IMR-90 (cell line): ENCODE measurements around the gene GNAT3. TPM values are rescaled to one million over a fixed set of nuclear protein-coding genes. Genes with fewer than 3 reads are reported as not detected.

Source experiments
- ATAC-seq: fragments of 200-7000 bp; cut with Tn5 transposase; 2 replicates; pipeline ENCODE4 v1.9.1; 2020; ENCODE audit warnings: low read depth, mild to moderate bottlenecking, moderate library complexity
- BruUV-seq: library from RNA; stranded (reverse); fragments of 400-500 nt; replicated peaks from 2 replicates; lab custom pipeline; 2021; lab: Mats Ljungman, UMichigan
- CTCF ChIA-PET: fragments of 300-600 bp; formaldehyde crosslinking; extraction: SDS; loops from one replicate; lab custom pipeline; 2021; ENCODE audit warnings: antibody characterized with exemption; lab: Yijun Ruan, JAX
- POLR2A ChIA-PET: fragments of 300-600 bp; sonication (Branson Sonifier 250); formaldehyde crosslinking; loops from one replicate; lab custom pipeline; 2022; ENCODE audit warnings: antibody characterized with exemption; ENCODE audit not compliant: unreplicated experiment; lab: Charles Lee
- DNase-seq: peaks from one replicate; pipeline ENCODE4 v3.0.0; 2013
- H2AFZ ChIP-seq: replicated peaks from 2 replicates; pipeline ENCODE3; 2013; ENCODE audit warnings: low read length, mild to moderate bottlenecking; ENCODE audit not compliant: poor library complexity
- H2AK5ac ChIP-seq: 2 replicates; pipeline ENCODE4 v1.6.1; 2013; ENCODE audit warnings: low read depth, low read length, inconsistent platforms
- H2AK9ac ChIP-seq: replicated peaks from 2 replicates; pipeline ENCODE3; 2013; ENCODE audit warnings: mild to moderate bottlenecking, low read depth, low read length, moderate library complexity; ENCODE audit not compliant: poor library complexity
- H2BK120ac ChIP-seq: 2 replicates; pipeline ENCODE4 v1.6.1; 2013; ENCODE audit warnings: low read depth, low read length, inconsistent platforms
- H2BK15ac ChIP-seq: 3 replicates; pipeline ENCODE4 v1.6.1; 2013; ENCODE audit warnings: low read depth, low read length, inconsistent platforms
- H2BK20ac ChIP-seq: 2 replicates; pipeline ENCODE4 v1.6.1; 2013; ENCODE audit warnings: low read depth, mild to moderate bottlenecking, inconsistent platforms, low read length, moderate library complexity
- H2BK5ac ChIP-seq: 2 replicates; pipeline ENCODE4 v1.6.1; 2013; ENCODE audit warnings: mild to moderate bottlenecking, low read depth, low read length, inconsistent platforms; ENCODE audit not compliant: poor library complexity, severe bottlenecking
- H3K14ac ChIP-seq: replicated peaks from 2 replicates; pipeline ENCODE4 v1.6.1; 2013; ENCODE audit warnings: low read depth, low read length, inconsistent platforms
- H3K18ac ChIP-seq: 2 replicates; pipeline ENCODE4 v1.6.1; 2013; ENCODE audit warnings: low read depth, low read length, control low read depth
- H3K23ac ChIP-seq: 2 replicates; pipeline ENCODE4 v1.6.1; 2013; ENCODE audit warnings: low read depth, low read length, inconsistent platforms
- H3K27ac ChIP-seq: 2 replicates; pipeline ENCODE4 v1.5.1; 2013; ENCODE audit warnings: mild to moderate bottlenecking, control low read depth, low read length; ENCODE audit not compliant: insufficient read depth
- H3K27me3 ChIP-seq: 2 replicates; pipeline ENCODE4 v1.6.1; 2013; ENCODE audit warnings: low read length; ENCODE audit not compliant: control insufficient read depth, insufficient read depth
- H3K36me3 ChIP-seq: 2 replicates; pipeline ENCODE4 v1.6.1; 2013; ENCODE audit warnings: low read length, mixed read lengths; ENCODE audit not compliant: control insufficient read depth, insufficient read depth
- H3K4ac ChIP-seq: 2 replicates; pipeline ENCODE4 v1.6.1; 2013; ENCODE audit warnings: low read depth, low read length, inconsistent platforms
- H3K4me1 ChIP-seq: 2 replicates; pipeline ENCODE4 v1.6.1; 2013; ENCODE audit warnings: low read length, mixed read lengths; ENCODE audit not compliant: control insufficient read depth, insufficient read depth
- H3K4me2 ChIP-seq: 2 replicates; pipeline ENCODE4 v1.6.1; 2013; ENCODE audit warnings: low read depth, mild to moderate bottlenecking, control low read depth, low read length, moderate library complexity
- H3K4me3 ChIP-seq: 2 replicates; pipeline ENCODE4 v1.5.1; 2013; ENCODE audit warnings: low read depth, mild to moderate bottlenecking, control low read depth, low read length, moderate library complexity; ENCODE audit not compliant: insufficient read depth
- H3K56ac ChIP-seq: 2 replicates; pipeline ENCODE4 v1.6.1; 2013; ENCODE audit warnings: low read length, inconsistent platforms; ENCODE audit not compliant: insufficient read depth; ENCODE audit errors: extremely low read depth
- H3K79me1 ChIP-seq, 2 experiments: 2 replicates each; pipeline ENCODE4 v1.6.1; 2013; ENCODE audit warnings: low read length in 2 of 2, inconsistent platforms in 1 of 2, low read depth in 1 of 2
- H3K9ac ChIP-seq: 2 replicates; pipeline ENCODE4 v1.6.1; 2013; ENCODE audit warnings: low read depth, low read length, control low read depth
- H3K9me1 ChIP-seq: 2 replicates; pipeline ENCODE4 v1.6.1; 2013; ENCODE audit warnings: low read length, inconsistent platforms; ENCODE audit not compliant: insufficient read depth
- H3K9me3 ChIP-seq: 2 replicates; pipeline ENCODE4 v1.6.1; 2013; ENCODE audit warnings: low read length; ENCODE audit not compliant: control insufficient read depth, insufficient read depth
- H4K20me1 ChIP-seq: 2 replicates; pipeline ENCODE4 v1.6.1; 2013; ENCODE audit warnings: low read length, inconsistent platforms; ENCODE audit not compliant: insufficient read depth
- H4K5ac ChIP-seq: 2 replicates; pipeline ENCODE4 v1.6.1; 2013; ENCODE audit warnings: mild to moderate bottlenecking, low read depth, low read length, control low read depth
- H4K8ac ChIP-seq, 2 experiments: 2 replicates each; pipeline ENCODE4 v1.6.1; 2013; ENCODE audit warnings: low read depth in 2 of 2, low read length in 2 of 2, control low read depth in 1 of 2, inconsistent platforms in 1 of 2
- H4K91ac ChIP-seq: 2 replicates; pipeline ENCODE4 v1.6.1; 2013; ENCODE audit warnings: low read depth, low read length, inconsistent platforms; ENCODE audit not compliant: insufficient read depth
- BHLHE40 ChIP-seq: fragments of 150-350 bp; IDR thresholded peaks from 2 replicates; pipeline ENCODE4 v1.6.1; 2016; ENCODE audit warnings: mild to moderate bottlenecking, low read depth, low read length
- CEBPB ChIP-seq: IDR thresholded peaks from 2 replicates; pipeline ENCODE4 v1.6.1; 2012; ENCODE audit warnings: low read depth, low read length, improper control_type of control experiment
- CHD1 ChIP-seq: IDR thresholded peaks from 2 replicates; pipeline ENCODE4 v1.6.1; 2012; ENCODE audit warnings: low read depth, low read length, improper control_type of control experiment
- CTCF ChIP-seq: conservative IDR thresholded peaks from 2 replicates; pipeline ENCODE4 v1.5.1; 2012; ENCODE audit warnings: mild to moderate bottlenecking, low read depth, low read length, improper control_type of control experiment
- ELK1 ChIP-seq: fragments of 150-350 bp; IDR thresholded peaks from 2 replicates; pipeline ENCODE4 v1.6.1; 2016; ENCODE audit warnings: low read depth, mild to moderate bottlenecking, low read length, moderate library complexity, borderline replicate concordance
- FOS ChIP-seq: fragments of 150-350 bp; IDR thresholded peaks from 2 replicates; pipeline ENCODE4 v1.6.1; 2016; ENCODE audit warnings: low read depth, low read length
- MAFK ChIP-seq: IDR thresholded peaks from 2 replicates; pipeline ENCODE4 v1.6.1; 2012; ENCODE audit warnings: low read depth, low read length, improper control_type of control experiment
- MAZ ChIP-seq: IDR thresholded peaks from 2 replicates; pipeline ENCODE4 v1.6.1; 2012; ENCODE audit warnings: low read depth, mild to moderate bottlenecking, low read length, improper control_type of control experiment, moderate library complexity, borderline replicate concordance
- MXI1 ChIP-seq: IDR thresholded peaks from 2 replicates; pipeline ENCODE4 v1.6.1; 2012; ENCODE audit warnings: low read depth, mild to moderate bottlenecking, low read length, moderate library complexity, borderline replicate concordance
- NFE2L2 ChIP-seq: fragments of 150-350 bp; IDR thresholded peaks from 2 replicates; pipeline ENCODE4 v1.6.1; 2016; ENCODE audit warnings: low read depth, mild to moderate bottlenecking, low read length
- POLR2A ChIP-seq: IDR thresholded peaks from 2 replicates; pipeline ENCODE4 v1.6.1; 2012; ENCODE audit warnings: mild to moderate bottlenecking, low read depth, low read length
- RAD21 ChIP-seq: IDR thresholded peaks from 2 replicates; pipeline ENCODE4 v1.6.1; 2012; ENCODE audit warnings: low read length, improper control_type of control experiment
- RCOR1 ChIP-seq: IDR thresholded peaks from 2 replicates; pipeline ENCODE4 v1.6.1; 2012; ENCODE audit warnings: mild to moderate bottlenecking, low read length, improper control_type of control experiment; ENCODE audit not compliant: insufficient replicate concordance
- RFX5 ChIP-seq: IDR thresholded peaks from 2 replicates; pipeline ENCODE4 v1.8.0; 2012; ENCODE audit warnings: low read depth, mild to moderate bottlenecking, low read length, moderate library complexity
- SMC3 ChIP-seq: fragments of 150-350 bp; IDR thresholded peaks from 2 replicates; pipeline ENCODE4 v1.6.1; 2016; ENCODE audit warnings: low read depth, mild to moderate bottlenecking, antibody characterized with exemption, low read length, moderate library complexity
- USF2 ChIP-seq: fragments of 150-350 bp; IDR thresholded peaks from 2 replicates; pipeline ENCODE4 v1.6.1; 2017; ENCODE audit warnings: mild to moderate bottlenecking, antibody characterized with exemption, low read length, low read depth
- WGBS, 2 experiments: methylation state at CpG; one replicate each; pipeline versions ENCODE4 v1.1.5 to v1.1.7; 2013; ENCODE audit warnings: missing lambda C conversion rate in 2 of 2; ENCODE audit not compliant: insufficient read length in 1 of 2; ENCODE audit errors: extremely low coverage in 2 of 2; 5-methylcytosine and 5-hydroxymethylcytosine counted together
- dilution Hi-C: fragments of 300-500 bp; cut with HindIII; formaldehyde crosslinking; loops from one replicate; pipeline ENCODE4 v1.14.3; 2018; ENCODE audit warnings: low sequenced_read_pairs; ENCODE audit not compliant: unreplicated experiment
- in situ Hi-C: fragments of 300-500 bp; cut with MboI; formaldehyde crosslinking; loops from 3 replicates; pipeline ENCODE4 v1.14.3; 2019; ENCODE audit warnings: low sequenced_read_pairs, inconsistent platforms, mixed read lengths
- intact Hi-C: fragments of 100-400 bp; cut with micrococcal nuclease; formaldehyde crosslinking; loops from 2 replicates; pipeline ENCODE4 v1.10.0; 2022
- polyA plus RNA-seq, 3 experiments: library from polyadenylated mRNA; depleted of rRNA; stranded (reverse); fragments of >200 nt; gene quantifications; 2 replicates each; pipeline ENCODE4 v1.2.3, GENCODE V29; 2012; ENCODE audit warnings: low replicate concordance in 1 of 3
- total RNA-seq: library from RNA; depleted of rRNA; stranded (reverse); fragments of >200 nt; gene quantifications from 2 replicates; pipeline ENCODE4 v1.2.3, GENCODE V29; 2012

Gene GNAT3
- total and polyA plus RNA-seq, 2 of the 4 experiments (the other 2 are of a cell fraction): not detected

- no TSS peak for BruUV-seq
- H3K27me3 ChIP-seq: no peaks in the 10 kb centered on the region
- H2AK5ac ChIP-seq: no peak overlapping the region
- POLR2A ChIA-PET: no interaction called here
- no peaks in the 10 kb centered on the region for H3K36me3 ChIP-seq
- H2BK20ac ChIP-seq: no peak overlapping the region
- no peak overlapping the region for H2AFZ ChIP-seq
- H2BK120ac ChIP-seq: no peak overlapping the region
- intact Hi-C loops (no loop called here), dilution Hi-C loops (no loop called here), in situ Hi-C loops (no loop called here)
- no peak overlapping the region for H3K9ac ChIP-seq
- H3K4ac ChIP-seq: no peak overlapping the region
- no peak overlapping the region for H4K8ac ChIP-seq
- WGBS, 2 experiments: 100% methylated on average over 2 of the region's 4 CpGs; no CpG with 5 or more reads in 1 of the 2 experiments
- H2BK5ac ChIP-seq: no peak overlapping the region
- H4K91ac ChIP-seq: no peak overlapping the region
- TF ChIP-seq RFX5 (no peak), NFE2L2 (no peak), CTCF (no peak), CEBPB (no peak), USF2 (no peak), BHLHE40 (no peak), POLR2A (no peak), ELK1 (no peak), CHD1 (no peak), SMC3 (no peak), RAD21 (no peak), MXI1 (no peak), MAZ (no peak), RCOR1 (no peak), MAFK (no peak), FOS (no peak)
- no peak overlapping the region for H3K14ac ChIP-seq
- DNase-seq: no peak
- no peaks in the 10 kb centered on the region for H3K9me1 ChIP-seq
- no peaks in the 10 kb centered on the region for H3K79me1 ChIP-seq
- CTCF ChIA-PET: no interaction called here
- no peak overlapping the region for H3K18ac ChIP-seq
- ATAC-seq: no peak
- no peaks in the 10 kb centered on the region for H3K9me3 ChIP-seq
- no peaks in the 10 kb centered on the region for H3K4me1 ChIP-seq
- no peak overlapping the region for H2AK9ac ChIP-seq
- no peak overlapping the region for H3K23ac ChIP-seq
- no peak overlapping the region for H4K5ac ChIP-seq
- H3K4me2 ChIP-seq: no peak overlapping the region
- no peak overlapping the region for H3K27ac ChIP-seq
- H3K56ac ChIP-seq: no peak overlapping the region
- H4K20me1 ChIP-seq: no peaks in the 10 kb centered on the region
- H3K4me3 ChIP-seq: no peak overlapping the region
- no peak overlapping the region for H2BK15ac ChIP-seq
Measured at GRCh38 chr7:80526472-80526871, 14.6 kb upstream of the GNAT3 start.
